Effector memory CD8-positive, alpha-beta T cell (primary cell): Measurements from ENCODE around the gene ARRDC1.

Source experiments
- ATAC-seq: fragments of 150-1000 bp; cut with Tn5 transposase; replicated peaks from 2 replicates; pipeline ENCODE4 v1.10.0; 2021; ENCODE audit warnings: mild to moderate bottlenecking, moderate library complexity
- DNase-seq, 3 experiments: peaks; one replicate each; pipeline ENCODE4 v3.0.0; 2021
- H3K27ac Mint-ChIP-seq, 2 donors: one replicate each; pipeline ENCODE4 v1.8.0; 2022; ENCODE audit warnings: mild to moderate bottlenecking in 2 of 2, mixed read lengths in 2 of 2, moderate library complexity in 2 of 2
- H3K27me3 Mint-ChIP-seq, 2 donors: one replicate each; pipeline ENCODE4 v1.8.0; 2022; ENCODE audit warnings: mixed read lengths in 2 of 2
- H3K36me3 Mint-ChIP-seq: one replicate; pipeline ENCODE4 v1.8.0; 2022; ENCODE audit warnings: mild to moderate bottlenecking, moderate library complexity, mixed read lengths; ENCODE audit not compliant: insufficient read depth
- H3K4me1 Mint-ChIP-seq, 2 donors: one replicate each; pipeline ENCODE4 v1.8.0; 2022; ENCODE audit warnings: low read depth in 2 of 2, mixed read lengths in 2 of 2
- H3K4me3 Mint-ChIP-seq, 2 donors: one replicate each; pipeline ENCODE4 v1.8.0; 2022; ENCODE audit warnings: mild to moderate bottlenecking in 2 of 2, mixed read lengths in 2 of 2, moderate library complexity in 2 of 2
- H3K9me3 Mint-ChIP-seq, 2 donors: one replicate each; pipeline ENCODE4 v1.8.0; 2022; ENCODE audit warnings: mixed read lengths in 2 of 2

Gene ARRDC1

GRCh38 chr9:137642892-137643291 lies 37.4 kb downstream of the ARRDC1 start:
- H3K27ac Mint-ChIP-seq: no peak overlapping the region
- peaks cover 43 to 53% of the 10 kb centered on the region in 2 donors for H3K4me1 Mint-ChIP-seq
- H3K4me3 Mint-ChIP-seq: no peak overlapping the region
- no peak for DNase-seq
- H3K36me3 Mint-ChIP-seq: peaks cover 35% of the 10 kb centered on the region
- H3K27me3 Mint-ChIP-seq: no peaks in the 10 kb centered on the region
- no peak for ATAC-seq
- H3K9me3 Mint-ChIP-seq: no peaks in the 10 kb centered on the region

GRCh38 chr9:137643921-137644320 lies 38.4 kb downstream of the ARRDC1 start:
- no peak for ATAC-seq
- DNase-seq: no peak
- peaks cover 33% of the 10 kb centered on the region for H3K36me3 Mint-ChIP-seq
- no peaks in the 10 kb centered on the region for H3K9me3 Mint-ChIP-seq
- H3K27me3 Mint-ChIP-seq: no peaks in the 10 kb centered on the region
- peaks cover 42 to 54% of the 10 kb centered on the region in 2 donors for H3K4me1 Mint-ChIP-seq
- no peak overlapping the region for H3K4me3 Mint-ChIP-seq
- H3K27ac Mint-ChIP-seq: no peak overlapping the region

GRCh38 chr9:137645211-137645610 lies 39.7 kb downstream of the ARRDC1 start:
- H3K27ac Mint-ChIP-seq: no peak overlapping the region
- no peak for ATAC-seq

GRCh38 chr9:137646341-137646740 lies 40.9 kb downstream of the ARRDC1 start:
- no peak for ATAC-seq
- H3K27ac Mint-ChIP-seq: peak overlapping the region in 1 of 2 donors; percentile 29
- no peaks in the 10 kb centered on the region for H3K27me3 Mint-ChIP-seq
- peaks cover 38% of the 10 kb centered on the region for H3K36me3 Mint-ChIP-seq
- DNase-seq: no peak
- H3K9me3 Mint-ChIP-seq: no peaks in the 10 kb centered on the region
- peaks cover 34 to 54% of the 10 kb centered on the region in 2 donors for H3K4me1 Mint-ChIP-seq
- H3K4me3 Mint-ChIP-seq: no peak overlapping the region

More at GRCh38 chr9:137645211-137645610, 39.7 kb downstream of the ARRDC1 start:
- Mint-ChIP-seq H3K36me3 (peaks cover 32% of the 10 kb centered on the region), H3K27me3 (no peaks in the 10 kb centered on the region), H3K4me1 (peaks cover 38 to 55% of the 10 kb centered on the region in 2 donors), H3K4me3 (no peak overlapping the region), H3K9me3 (no peaks in the 10 kb centered on the region)
- DNase-seq: no peak

GRCh38 chr9:137647096-137647714 lies 41.7 kb downstream of the ARRDC1 start:
- Mint-ChIP-seq H3K36me3 (peaks cover 37% of the 10 kb centered on the region), H3K27ac (peak overlapping the region; percentile 6 to 29), H3K4me3 (no peak overlapping the region), H3K4me1 (peaks cover 30 to 52% of the 10 kb centered on the region in 2 donors), H3K9me3 (no peaks in the 10 kb centered on the region), H3K27me3 (no peaks in the 10 kb centered on the region)
- no peak for DNase-seq
- no peak for ATAC-seq

GRCh38 chr9:137648396-137648795 lies 42.9 kb downstream of the ARRDC1 start:
- Mint-ChIP-seq H3K9me3 (no peaks in the 10 kb centered on the region), H3K36me3 (peaks cover 37% of the 10 kb centered on the region)
- DNase-seq: no peak

GRCh38 chr9:137649553-137649952 lies 44.1 kb downstream of the ARRDC1 start:
- no peaks in the 10 kb centered on the region for H3K9me3 Mint-ChIP-seq
- H3K4me1 Mint-ChIP-seq: peaks cover 21 to 49% of the 10 kb centered on the region in 2 donors
- no peaks in the 10 kb centered on the region for H3K27me3 Mint-ChIP-seq
- H3K36me3 Mint-ChIP-seq: peaks cover 34% of the 10 kb centered on the region
- H3K4me3 Mint-ChIP-seq: peak overlapping the region in 1 of 2 donors; percentile 29
- ATAC-seq (no peak), DNase-seq (no peak)
- peak overlapping the region in 1 of 2 donors; percentile 70 for H3K27ac Mint-ChIP-seq

More at GRCh38 chr9:137648396-137648795, 42.9 kb downstream of the ARRDC1 start:
- Mint-ChIP-seq H3K27ac (peak overlapping the region; percentile 49 to 70), H3K4me1 (peaks cover 26 to 47% of the 10 kb centered on the region in 2 donors), H3K4me3 (no peak overlapping the region), H3K27me3 (no peaks in the 10 kb centered on the region)
- no peak for ATAC-seq

- no peak for DNase-seq
- Mint-ChIP-seq H3K4me3 (peak overlapping the region in 1 of 2 donors; percentile 4), H3K27me3 (no peaks in the 10 kb centered on the region), H3K9me3 (no peaks in the 10 kb centered on the region), H3K27ac (peak overlapping the region; percentile 67 to 71), H3K4me1 (peaks cover 21 to 52% of the 10 kb centered on the region in 2 donors), H3K36me3 (peaks cover 37% of the 10 kb centered on the region)
- ATAC-seq: peak; percentile 46
These were observed 44.8 kb downstream of the ARRDC1 start for GRCh38 chr9:137650259-137650658.

- Mint-ChIP-seq H3K36me3 (peaks cover 33% of the 10 kb centered on the region), H3K27me3 (no peaks in the 10 kb centered on the region), H3K4me3 (peak overlapping the region; percentile 4 to 53), H3K9me3 (no peaks in the 10 kb centered on the region), H3K4me1 (peaks cover 21 to 52% of the 10 kb centered on the region in 2 donors), H3K27ac (peak overlapping the region in 1 of 2 donors; percentile 67)
- DNase-seq (no peak), ATAC-seq (no peak)
These were observed 45.3 kb downstream of the ARRDC1 start for GRCh38 chr9:137650779-137651178.

GRCh38 chr9:137656416-137656815 lies 50.9 kb downstream of the ARRDC1 start:
- Mint-ChIP-seq H3K27ac (no peak overlapping the region), H3K27me3 (no peaks in the 10 kb centered on the region), H3K9me3 (no peaks in the 10 kb centered on the region), H3K36me3 (peaks cover 16% of the 10 kb centered on the region), H3K4me1 (peaks cover 18 to 37% of the 10 kb centered on the region in 2 donors), H3K4me3 (no peak overlapping the region)
- ATAC-seq (no peak), DNase-seq (no peak)

- no peak for ATAC-seq
- peak overlapping the region in 1 of 2 donors; percentile 87 for H3K27ac Mint-ChIP-seq
- H3K4me1 Mint-ChIP-seq: peaks cover 17 to 33% of the 10 kb centered on the region in 2 donors
- H3K36me3 Mint-ChIP-seq: peaks cover 20% of the 10 kb centered on the region
- H3K4me3 Mint-ChIP-seq: no peak overlapping the region
- DNase-seq: no peak
- no peaks in the 10 kb centered on the region for H3K27me3 Mint-ChIP-seq
- no peaks in the 10 kb centered on the region for H3K9me3 Mint-ChIP-seq
These were observed 52.1 kb downstream of the ARRDC1 start for GRCh38 chr9:137657606-137658005.

- no peaks in the 10 kb centered on the region for H3K9me3 Mint-ChIP-seq
- no peaks in the 10 kb centered on the region for H3K27me3 Mint-ChIP-seq
- peak overlapping the region in 1 of 2 donors; percentile 1 for H3K27ac Mint-ChIP-seq
- peaks cover 20 to 38% of the 10 kb centered on the region in 2 donors for H3K4me1 Mint-ChIP-seq
- peaks cover 17% of the 10 kb centered on the region for H3K36me3 Mint-ChIP-seq
- H3K4me3 Mint-ChIP-seq: peak overlapping the region in 1 of 2 donors; percentile 42
- ATAC-seq (no peak), DNase-seq (no peak)
These were observed 53.3 kb downstream of the ARRDC1 start for GRCh38 chr9:137658781-137659180.

GRCh38 chr9:137660144-137660543 lies 54.7 kb downstream of the ARRDC1 start:
- H3K36me3 Mint-ChIP-seq: peaks cover 19% of the 10 kb centered on the region
- no peaks in the 10 kb centered on the region for H3K9me3 Mint-ChIP-seq
- H3K4me3 Mint-ChIP-seq: no peak overlapping the region
- ATAC-seq: no peak
- H3K4me1 Mint-ChIP-seq: peaks cover 26 to 37% of the 10 kb centered on the region in 2 donors
- DNase-seq: no peak
- no peaks in the 10 kb centered on the region for H3K27me3 Mint-ChIP-seq
- peak overlapping the region in 1 of 2 donors; percentile 77 for H3K27ac Mint-ChIP-seq

- DNase-seq: no peak
- Mint-ChIP-seq H3K27me3 (no peaks in the 10 kb centered on the region), H3K36me3 (peaks cover 19% of the 10 kb centered on the region), H3K9me3 (no peaks in the 10 kb centered on the region), H3K4me3 (no peak overlapping the region), H3K27ac (peak overlapping the region in 1 of 2 donors; percentile 39), H3K4me1 (peaks cover 25 to 29% of the 10 kb centered on the region in 2 donors)
- ATAC-seq: no peak
These were observed 58.1 kb downstream of the ARRDC1 start for GRCh38 chr9:137663584-137663983.
